Activated naive CD4-positive, alpha-beta T cell treated with anti-CD3 and anti-CD28 coated beads, Interleukin-2, amount 50 U/mL, for 72 hours (primary cell): ENCODE results near the gene XRCC4. TPM values are rescaled to one million over a fixed set of nuclear protein-coding genes. Genes with fewer than 3 reads are reported as not detected.
A peak's percentile ranks its signal among the peaks of the same experiment; 100 is the strongest.
"Not testable (repeated sequence)": the region's sequence is repeated elsewhere in the genome, so short reads cannot be mapped to it uniquely, and the experiment has no call there.

ENCODE experiments used
- ATAC-seq, 2 donors: fragments of 150-1000 bp; cut with Tn5 transposase; 2 replicates each; pipeline ENCODE4 v1.10.0; 2021; ENCODE audit warnings: mild to moderate bottlenecking in 2 of 2, moderate library complexity in 2 of 2
- DNase-seq, 2 donors: peaks; one replicate each; pipeline ENCODE4 v3.0.0; 2021 to 2022; ENCODE audit warnings: low spot score in 2 of 2
- H3K27ac Mint-ChIP-seq, 2 donors: one replicate each; pipeline ENCODE4 v1.8.0; 2022; ENCODE audit warnings: mild to moderate bottlenecking in 2 of 2, mixed read lengths in 2 of 2
- H3K36me3 Mint-ChIP-seq, 2 donors: one replicate each; pipeline ENCODE4 v1.8.0; 2022; ENCODE audit warnings: mixed read lengths in 2 of 2
- H3K9me3 Mint-ChIP-seq, 2 donors: one replicate each; pipeline ENCODE4 v1.8.0; 2022; ENCODE audit warnings: mixed read lengths in 2 of 2
- total RNA-seq, 2 donors: library from RNA; stranded (reverse); gene quantifications; one replicate each; pipeline ENCODE4 v1.2.3, GENCODE V29; 2022

XRCC4 gene
- total RNA-seq, 2 donors from 2014 or later, result 13.3 to 13.6 TPM

DNA sequence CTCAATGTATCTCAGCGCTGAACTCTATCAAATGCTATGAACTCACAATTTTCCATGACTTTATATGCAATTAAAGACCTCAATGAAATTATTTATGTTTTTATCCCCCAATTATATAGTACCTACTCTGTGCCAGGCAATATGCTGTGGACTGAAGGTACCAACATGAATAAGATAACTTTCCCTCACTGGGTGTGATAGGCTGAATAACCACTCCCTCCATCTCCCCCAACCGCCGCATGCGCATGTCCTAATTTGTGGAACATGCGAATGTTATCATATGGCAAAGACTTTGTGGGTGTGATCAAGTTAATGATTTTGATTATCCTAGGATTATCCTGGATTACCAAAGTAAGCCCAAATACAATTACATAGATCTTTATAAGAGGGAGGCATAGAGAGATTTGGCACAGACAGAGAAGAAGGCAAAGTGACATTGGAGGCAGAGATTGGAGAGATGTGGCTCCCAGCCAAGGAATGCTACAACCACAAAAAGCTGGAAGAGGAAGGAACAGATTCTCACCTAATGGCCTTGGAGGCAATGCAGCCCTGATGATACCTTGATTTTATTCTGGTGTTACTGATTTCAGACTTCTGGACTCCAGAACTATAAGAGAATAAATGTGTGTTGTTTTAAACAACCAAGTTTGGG is 245.1 kb downstream of the XRCC4 start:
- DNase-seq, result no peak
- Mint-ChIP-seq H3K36me3 (no peaks in the 10 kb centered on the region), H3K27ac (no peak overlapping the region), H3K9me3 (no peaks in the 10 kb centered on the region)
- no peak for ATAC-seq

DNA sequence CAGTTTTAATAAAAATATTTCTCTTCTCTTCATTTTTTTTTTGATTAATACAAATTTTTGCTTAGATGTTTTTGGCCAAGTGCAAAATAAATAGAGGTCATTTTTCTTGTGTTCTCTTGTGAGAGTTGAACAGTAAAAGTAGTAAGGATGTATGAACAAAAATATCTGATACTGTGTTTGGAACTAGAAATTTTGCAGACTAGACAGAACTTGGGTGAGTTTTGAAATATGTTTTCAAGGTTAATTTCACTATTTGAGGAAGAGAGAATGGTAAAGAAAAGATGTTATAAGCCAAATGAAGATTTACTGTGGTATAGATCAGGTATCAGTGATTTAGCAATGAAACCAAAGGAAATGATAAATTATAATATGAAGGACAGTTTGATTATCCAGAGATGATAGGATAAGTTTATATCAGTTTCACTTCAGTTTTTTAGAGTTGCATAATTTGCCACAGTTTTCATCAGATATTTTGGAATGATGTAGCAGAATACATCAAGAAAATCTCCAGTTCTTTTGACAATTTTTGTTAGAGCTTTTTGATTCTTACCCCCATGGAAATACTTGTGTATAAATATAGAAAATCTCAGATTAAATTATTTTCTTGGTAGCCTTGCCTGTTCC is 246.3 kb downstream of the XRCC4 start:
- no peak for DNase-seq
- H3K36me3 Mint-ChIP-seq, result no peaks in the 10 kb centered on the region
- no peak overlapping the region for H3K27ac Mint-ChIP-seq
- no peak for ATAC-seq
- H3K9me3 Mint-ChIP-seq, result no peaks in the 10 kb centered on the region

GRCh38 chr5:83331842-83332241 is 254.5 kb downstream of the XRCC4 start:
- Mint-ChIP-seq H3K27ac (no peak overlapping the region), H3K9me3 (no peaks in the 10 kb centered on the region), H3K36me3 (no peaks in the 10 kb centered on the region)
- DNase-seq (no peak), ATAC-seq (no peak)

- Mint-ChIP-seq H3K36me3 (no peaks in the 10 kb centered on the region), H3K9me3 (no peaks in the 10 kb centered on the region), H3K27ac (no peak overlapping the region)
- DNase-seq (no peak), ATAC-seq (no peak)
Measured at GRCh38 chr5:83337453-83338035, 260.2 kb downstream of the XRCC4 start.

GRCh38 chr5:83340511-83340918 is 263.2 kb downstream of the XRCC4 start:
- H3K36me3 Mint-ChIP-seq, result no peaks in the 10 kb centered on the region
- peak in 1 of 2 donors; percentile 75 for ATAC-seq
- DNase-seq, result no peak
- no peaks in the 10 kb centered on the region for H3K9me3 Mint-ChIP-seq
- no peak overlapping the region for H3K27ac Mint-ChIP-seq

DNA sequence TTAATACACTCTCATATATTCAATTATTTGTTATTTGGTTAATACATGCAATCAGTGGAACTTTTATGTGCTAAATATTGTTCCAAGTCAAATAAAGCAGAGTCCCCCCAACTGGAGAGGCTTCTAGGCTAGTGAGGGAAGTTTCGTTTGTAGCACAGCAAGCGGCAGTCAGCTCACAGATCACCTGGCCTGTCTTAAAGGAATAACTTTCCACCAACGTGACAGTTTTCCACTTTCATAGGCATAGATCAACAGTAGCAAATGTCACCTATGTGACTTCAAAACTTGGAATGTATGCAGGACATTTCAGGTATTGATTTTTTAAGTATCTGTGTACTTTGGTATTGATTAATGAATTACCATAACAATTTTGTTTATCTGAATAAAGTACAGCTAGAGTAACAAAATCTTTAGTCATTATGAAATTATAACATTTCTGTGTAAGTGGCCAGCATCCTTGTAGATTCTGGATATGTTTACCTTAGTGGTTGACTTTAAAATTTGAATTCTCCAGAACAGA is 264.5 kb downstream of the XRCC4 start:
- H3K36me3 Mint-ChIP-seq, result no peaks in the 10 kb centered on the region
- no peaks in the 10 kb centered on the region for H3K9me3 Mint-ChIP-seq
- DNase-seq, result no peak
- no peak overlapping the region for H3K27ac Mint-ChIP-seq
- ATAC-seq, result no peak

GRCh38 chr5:83342465-83342864 is 265.1 kb downstream of the XRCC4 start:
- H3K27ac Mint-ChIP-seq, result no peak overlapping the region
- DNase-seq, result no peak
- peaks cover 5% of the 10 kb centered on the region in 2 donors for H3K36me3 Mint-ChIP-seq
- peaks cover 5% of the 10 kb centered on the region in 2 donors for H3K9me3 Mint-ChIP-seq
- no peak for ATAC-seq

DNA sequence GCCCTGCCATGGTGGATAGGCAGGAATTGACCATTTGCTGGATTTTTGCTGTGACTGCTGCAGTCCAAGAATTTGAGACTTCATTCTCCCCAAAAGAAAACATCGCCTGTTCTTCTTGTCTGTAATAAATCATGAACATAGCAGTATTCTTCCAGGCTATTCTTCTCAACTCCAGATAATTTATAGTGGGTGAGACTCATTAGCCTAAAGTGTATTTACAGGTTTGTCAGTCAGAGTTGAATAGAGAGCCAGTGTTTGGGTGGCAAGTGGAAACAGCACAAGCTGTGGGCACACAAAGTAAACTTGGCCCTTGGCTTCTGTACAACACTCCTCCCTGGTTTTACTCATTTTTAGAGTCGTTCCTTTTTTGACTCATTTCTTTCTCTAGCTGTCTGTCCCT is 266.0 kb downstream of the XRCC4 start:
- peaks cover 13 to 14% of the 10 kb centered on the region in 2 donors for H3K36me3 Mint-ChIP-seq
- H3K9me3 Mint-ChIP-seq, result peaks cover 7 to 11% of the 10 kb centered on the region in 2 donors
- ATAC-seq (no peak), DNase-seq (no peak)
- H3K27ac Mint-ChIP-seq, result no peak overlapping the region

DNA sequence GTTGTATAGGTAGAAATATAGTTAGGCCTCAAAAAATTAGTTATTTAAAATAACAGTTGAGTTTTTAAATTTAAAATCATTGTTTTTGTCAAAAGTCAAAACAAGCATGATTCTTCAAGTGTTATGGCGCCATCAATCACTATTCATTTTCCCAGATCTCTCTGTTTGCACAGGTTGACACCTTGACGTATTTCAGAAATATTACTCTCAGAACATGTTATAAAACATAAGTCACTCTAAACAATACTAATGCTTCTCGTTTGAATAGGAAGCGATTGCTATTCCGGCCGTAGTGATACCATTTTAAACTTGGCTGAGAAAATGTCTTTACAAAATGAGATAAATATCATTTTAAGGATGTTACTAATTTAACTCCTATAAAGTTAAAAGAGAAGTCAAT is 268.1 kb downstream of the XRCC4 start:
- DNase-seq (no peak), ATAC-seq (no peak)
- H3K9me3 Mint-ChIP-seq, result peaks cover 20 to 24% of the 10 kb centered on the region in 2 donors
- H3K36me3 Mint-ChIP-seq, result peaks cover 23 to 29% of the 10 kb centered on the region in 2 donors
- no peak overlapping the region for H3K27ac Mint-ChIP-seq

DNA sequence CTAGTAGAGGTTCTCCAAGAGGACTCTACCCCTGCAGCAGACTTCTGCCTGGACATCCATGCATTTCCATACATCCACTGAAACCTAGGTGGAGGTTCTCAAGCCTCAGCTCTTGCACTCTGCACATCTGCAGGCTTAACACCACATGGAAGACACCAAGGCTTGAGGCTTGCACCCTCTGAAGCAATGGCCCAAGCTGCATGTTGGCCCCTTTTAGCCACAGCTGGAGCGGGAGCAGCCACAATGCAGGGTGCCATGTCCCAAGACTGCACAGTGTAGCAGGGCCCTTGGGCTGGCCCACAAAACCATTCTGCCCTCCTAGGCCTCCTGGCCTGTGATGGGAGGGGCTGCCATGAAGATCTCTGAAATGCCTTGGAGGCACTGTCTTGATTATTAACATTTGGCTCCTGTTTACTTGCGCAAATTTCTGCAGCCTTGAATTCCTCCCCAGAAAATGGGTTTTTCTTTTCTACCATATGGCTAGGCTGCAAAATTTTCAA is 271.0 kb downstream of the XRCC4 start:
- DNase-seq, result no peak
- Mint-ChIP-seq H3K27ac (no peak overlapping the region), H3K9me3 (peaks cover 22 to 25% of the 10 kb centered on the region in 2 donors), H3K36me3 (peaks cover 23 to 29% of the 10 kb centered on the region in 2 donors)
- no peak for ATAC-seq

DNA sequence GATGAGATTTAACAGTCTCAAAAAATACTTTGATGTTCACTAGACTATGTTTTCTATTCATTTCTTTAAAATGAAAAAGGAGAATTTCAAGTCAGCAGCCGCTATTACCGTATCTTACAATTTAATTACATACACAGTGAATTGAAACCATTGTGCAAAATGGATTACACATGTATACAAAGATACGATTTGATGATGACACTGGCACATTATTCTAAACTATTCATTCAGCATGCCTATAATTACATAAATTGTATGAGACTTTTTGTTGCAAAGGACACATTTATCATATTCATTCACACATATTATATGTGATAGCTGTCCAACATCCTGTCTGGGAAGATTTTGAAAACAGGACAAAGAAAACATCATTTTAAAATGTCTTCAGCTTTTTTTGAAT is 275.9 kb downstream of the XRCC4 start:
- Mint-ChIP-seq H3K27ac (no peak overlapping the region), H3K36me3 (peaks cover 16 to 18% of the 10 kb centered on the region in 2 donors), H3K9me3 (peaks cover 14 to 19% of the 10 kb centered on the region in 2 donors)
- ATAC-seq (no peak), DNase-seq (no peak)

DNA sequence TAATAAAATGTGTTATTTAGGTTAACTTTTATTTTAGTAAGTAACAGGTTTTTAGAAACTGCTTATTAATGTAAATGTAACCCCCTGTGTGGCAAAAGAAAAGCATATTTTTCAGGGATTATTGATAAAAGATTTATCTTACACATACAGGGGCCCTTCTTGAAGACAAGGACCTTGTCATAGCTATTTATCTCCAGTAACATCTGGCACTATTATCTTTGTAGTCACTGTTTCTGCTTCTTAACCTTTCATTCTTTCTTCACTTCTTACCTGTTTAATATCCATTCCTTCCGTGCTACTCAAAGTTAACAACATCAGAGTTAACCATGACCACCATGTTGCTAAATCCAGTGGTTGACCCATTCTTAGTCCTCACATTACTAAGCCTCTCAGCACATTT is 276.4 kb downstream of the XRCC4 start:
- Mint-ChIP-seq H3K36me3 (peaks cover 11 to 12% of the 10 kb centered on the region in 2 donors), H3K9me3 (peaks cover 12 to 17% of the 10 kb centered on the region in 2 donors), H3K27ac (no peak overlapping the region)
- DNase-seq (no peak), ATAC-seq (no peak)

GRCh38 chr5:83354958-83355357 is 277.6 kb downstream of the XRCC4 start:
- ATAC-seq (no peak), DNase-seq (no peak)
- peaks cover 4 to 12% of the 10 kb centered on the region in 2 donors for H3K36me3 Mint-ChIP-seq
- H3K27ac Mint-ChIP-seq, result no peak overlapping the region
- peaks cover 6 to 11% of the 10 kb centered on the region in 2 donors for H3K9me3 Mint-ChIP-seq

- peaks cover 0 to 12% of the 10 kb centered on the region in 2 donors for H3K36me3 Mint-ChIP-seq
- not testable (repeated sequence) for H3K9me3 Mint-ChIP-seq, DNase-seq, ATAC-seq, H3K27ac Mint-ChIP-seq
Measured at GRCh38 chr5:83355482-83356014, 278.2 kb downstream of the XRCC4 start.

GRCh38 chr5:83357621-83358231 is 280.4 kb downstream of the XRCC4 start:
- DNase-seq, result no peak
- no peak for ATAC-seq
- H3K9me3 Mint-ChIP-seq, result peaks cover 4 to 6% of the 10 kb centered on the region in 2 donors
- no peak overlapping the region for H3K27ac Mint-ChIP-seq
- peaks cover 0 to 12% of the 10 kb centered on the region in 2 donors for H3K36me3 Mint-ChIP-seq

- Mint-ChIP-seq H3K27ac (no peak overlapping the region), H3K9me3 (peaks cover 0 to 10% of the 10 kb centered on the region in 2 donors), H3K36me3 (peaks cover 0 to 4% of the 10 kb centered on the region in 2 donors)
- ATAC-seq (no peak), DNase-seq (no peak)
Measured at GRCh38 chr5:83360573-83360972, 283.2 kb downstream of the XRCC4 start.

GRCh38 chr5:83362526-83362925 is 285.2 kb downstream of the XRCC4 start:
- DNase-seq (no peak), ATAC-seq (no peak)
- Mint-ChIP-seq H3K27ac (no peak overlapping the region), H3K9me3 (peaks cover 0 to 10% of the 10 kb centered on the region in 2 donors), H3K36me3 (peaks cover 0 to 4% of the 10 kb centered on the region in 2 donors)
